HAP-1 (cell line): ENCODE data around the gene RSBN1.
"Not testable (repeated sequence)": the region's sequence is repeated elsewhere in the genome, so short reads cannot be mapped to it uniquely, and the experiment has no call there.

Source experiments
- DNase-seq, 2 experiments: peaks; one replicate each; pipeline ENCODE4 v3.0.0-alpha.2; 2016 to 2020; ENCODE audit warnings: low spot score in 2 of 2
- H3K27me3 ChIP-seq: fragments of 250-450 bp; sonication (Bioruptor Pico); 2 replicates; pipeline ENCODE4 v1.5.1; 2020; ENCODE audit warnings: low read depth, mild to moderate bottlenecking, moderate library complexity
- H3K36me3 ChIP-seq: fragments of 250-450 bp; sonication (Bioruptor Pico); replicated peaks from 2 replicates; pipeline ENCODE4 v1.5.1; 2020; ENCODE audit warnings: mild to moderate bottlenecking
- H3K4me1 ChIP-seq: fragments of 250-450 bp; sonication (Bioruptor Pico); 2 replicates; pipeline ENCODE4 v1.5.1; 2020; ENCODE audit warnings: mild to moderate bottlenecking
- H3K4me3 ChIP-seq: fragments of 250-450 bp; sonication (Bioruptor Pico); 2 replicates; pipeline ENCODE4 v1.5.1; 2020; ENCODE audit warnings: mild to moderate bottlenecking, moderate library complexity
- H3K9me3 ChIP-seq: fragments of 250-450 bp; sonication (Bioruptor Pico); 2 replicates; pipeline ENCODE4 v1.5.1; 2020; ENCODE audit warnings: mild to moderate bottlenecking, moderate library complexity
- in situ Hi-C: fragments of 300-500 bp; cut with MboI; formaldehyde crosslinking; loops from 3 replicates; pipeline ENCODE4 v1.14.3; 2020; ENCODE audit warnings: low sequenced_read_pairs, inconsistent platforms, mixed read lengths

Gene RSBN1

DNA sequence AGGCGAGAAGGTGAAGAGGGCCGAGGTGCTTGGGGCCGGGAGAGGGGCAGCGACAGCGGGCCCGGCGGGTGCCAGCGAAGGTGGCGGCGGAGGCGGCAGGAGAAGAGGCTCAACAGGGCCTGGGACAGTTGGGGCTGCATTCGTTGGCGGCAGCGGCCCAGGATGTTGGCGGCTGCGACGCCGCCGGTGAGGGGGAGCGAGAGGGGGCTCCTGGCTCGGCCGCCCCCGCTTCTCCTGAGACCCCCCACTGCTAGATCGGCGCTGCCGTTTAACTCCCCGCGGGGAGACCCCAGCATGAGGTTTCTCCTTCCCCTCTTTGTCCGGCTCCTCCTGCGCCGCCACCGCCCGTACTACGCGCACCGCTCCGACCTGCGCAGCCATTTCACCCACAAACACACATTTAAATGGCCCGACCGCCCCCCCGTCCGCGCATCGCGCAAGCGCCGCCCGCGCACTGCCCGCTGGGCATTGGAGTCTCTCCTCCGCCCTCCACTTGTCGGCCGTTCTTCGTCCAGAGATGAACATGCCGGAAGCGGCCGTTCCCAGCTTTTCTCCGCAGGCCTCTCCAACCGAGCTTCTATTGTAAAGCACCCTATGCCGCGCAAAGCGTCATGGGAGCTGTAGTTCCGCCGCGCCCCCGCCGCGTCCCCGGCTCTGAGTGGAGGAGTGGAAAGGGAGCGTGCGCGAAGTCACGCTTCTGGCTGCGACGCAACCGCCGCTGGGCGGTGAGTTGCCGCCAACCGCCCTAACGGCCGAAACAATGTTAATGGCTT lies at the start of gene RSBN1:
Gene RSBN1, minus strand, starts transcription at position 589 of the 773 bp plus-strand sequence. Its CDS starts 64 bp downstream, at position 525.
- in situ Hi-C loops = no loop called here
- Histone ChIP-seq H3K36me3 (no peaks in the 10 kb centered on the region), H3K4me3 (peak within 1 kb of the TSS; percentile 83), H3K9me3 (no peaks in the 10 kb centered on the region), H3K27me3 (no peaks in the 10 kb centered on the region), H3K4me1 (peaks cover 16% of the 10 kb centered on the region)
- DNase-seq = peak; percentile 98 to 99

DNA sequence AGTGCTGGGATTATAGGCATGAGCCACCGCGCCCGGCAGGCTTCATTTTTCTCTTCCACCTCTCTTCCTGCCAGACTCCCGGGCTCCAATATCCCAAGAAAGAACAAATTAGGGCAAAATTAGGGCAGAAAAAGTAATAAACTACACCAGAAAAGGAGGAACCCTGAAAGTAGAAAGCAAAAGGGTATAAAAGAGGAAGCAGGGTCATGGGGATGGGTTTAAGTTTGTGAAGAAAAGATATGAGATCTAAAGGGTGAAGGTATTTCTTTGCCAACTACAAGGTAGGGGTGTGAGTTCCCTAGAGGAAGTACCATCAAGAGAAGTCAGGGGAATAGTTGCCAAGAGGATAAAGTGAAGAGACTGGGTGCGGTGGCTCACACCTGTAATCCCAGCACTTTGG lies 49.4 kb upstream of the RSBN1 start:
- H3K27me3 ChIP-seq = 0 out of 2 replicates have a peak, but pooled peaks cover 6% of the 10 kb centered on the region
- in situ Hi-C loops = no loop called here
- DNase-seq = no peak

DNA sequence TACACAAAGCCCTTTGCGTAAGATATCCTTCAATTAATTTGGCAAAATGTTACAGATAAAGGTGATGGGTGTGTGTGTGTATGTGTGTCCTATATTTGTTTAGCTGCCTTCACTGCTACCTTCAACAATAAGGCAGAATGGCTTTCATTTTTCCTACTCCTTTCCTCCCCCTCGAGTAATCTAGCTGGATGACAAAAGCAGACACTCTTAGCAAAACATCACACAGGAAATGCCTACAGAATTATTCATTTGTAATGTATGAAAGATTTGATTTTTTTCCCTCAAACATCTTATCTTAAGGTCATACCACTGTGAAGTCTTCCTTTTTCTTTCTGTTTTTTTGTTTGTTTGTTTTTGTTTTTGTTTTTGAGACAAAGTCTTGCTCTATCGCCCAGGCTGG lies 48.6 kb upstream of the RSBN1 start:
- no peak for DNase-seq
- Histone ChIP-seq H3K36me3 (no peaks in the 10 kb centered on the region), H3K4me1 (no peaks in the 10 kb centered on the region), H3K27me3 (0 out of 2 replicates have a peak, but pooled peaks cover 6% of the 10 kb centered on the region), H3K4me3 (no peak overlapping the region), H3K9me3 (no peaks in the 10 kb centered on the region)
- in situ Hi-C loops = no loop called here

More for the DNA sequence above, 49.4 kb upstream of the RSBN1 start:
- H3K36me3 ChIP-seq = no peaks in the 10 kb centered on the region
- no peaks in the 10 kb centered on the region for H3K9me3 ChIP-seq
- no peaks in the 10 kb centered on the region for H3K4me1 ChIP-seq
- no peak overlapping the region for H3K4me3 ChIP-seq

DNA sequence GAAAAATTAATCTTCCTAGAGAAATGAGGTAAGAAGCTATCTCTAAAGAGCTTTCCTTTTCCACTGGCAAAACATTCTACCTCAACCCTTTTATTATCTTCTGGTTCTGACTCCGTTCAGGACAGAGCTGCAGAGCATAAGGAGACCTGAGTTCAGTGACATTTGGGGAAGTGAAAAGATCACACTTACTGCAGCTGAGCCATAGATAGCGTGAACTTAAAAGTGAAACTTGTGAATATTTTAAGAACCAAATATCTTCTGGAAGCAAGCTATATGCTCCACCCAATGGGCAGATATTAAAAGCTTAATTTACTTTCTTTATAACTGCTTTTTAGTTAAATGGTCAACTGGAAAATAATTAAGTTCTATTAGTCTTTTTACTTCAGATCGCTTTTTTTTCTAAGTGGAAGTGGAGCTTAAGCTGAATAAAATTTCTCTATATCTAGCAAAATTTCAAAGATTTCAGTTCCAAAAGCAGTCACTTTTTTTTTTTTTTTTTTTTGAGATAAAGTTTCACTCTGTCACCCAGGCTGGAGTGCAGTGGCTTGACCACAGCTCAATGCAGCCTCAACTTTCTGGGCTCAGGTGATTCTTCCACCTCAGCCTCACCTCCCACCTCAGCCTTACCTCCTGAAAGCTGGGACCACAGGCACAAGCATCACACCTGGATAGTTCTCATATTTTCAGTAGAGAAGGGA lies 47.4 kb upstream of the RSBN1 start:
- Histone ChIP-seq H3K36me3 (no peaks in the 10 kb centered on the region), H3K4me3 (no peak overlapping the region), H3K9me3 (no peaks in the 10 kb centered on the region), H3K27me3 (0 out of 2 replicates have a peak, but pooled peaks cover 6% of the 10 kb centered on the region), H3K4me1 (no peaks in the 10 kb centered on the region)
- in situ Hi-C loops = no loop called here
- DNase-seq = no peak

DNA sequence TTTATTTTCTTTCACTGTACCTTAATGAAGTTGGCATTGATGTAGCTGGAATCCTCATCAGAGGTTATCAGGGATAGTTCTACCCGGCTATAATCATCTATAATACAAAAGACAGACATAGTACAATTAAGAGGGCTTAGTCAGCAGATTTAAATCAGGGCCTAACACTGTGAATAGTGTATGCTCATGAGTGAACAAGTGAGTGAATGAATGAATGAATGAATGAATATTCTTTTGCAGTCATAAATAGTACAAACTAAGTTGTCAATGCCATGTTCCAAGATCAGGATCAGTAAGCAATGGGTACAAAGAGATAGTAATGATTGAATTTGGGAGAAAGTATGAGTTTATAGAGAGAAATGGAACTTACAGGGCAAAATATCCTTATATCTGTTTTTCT lies 46.7 kb upstream of the RSBN1 start:
- H3K27me3 ChIP-seq = 0 out of 2 replicates have a peak, but pooled peaks cover 6% of the 10 kb centered on the region
- no peak overlapping the region for H3K4me3 ChIP-seq
- no peak for DNase-seq
- H3K36me3 ChIP-seq = no peaks in the 10 kb centered on the region
- no peaks in the 10 kb centered on the region for H3K4me1 ChIP-seq
- no peaks in the 10 kb centered on the region for H3K9me3 ChIP-seq
- in situ Hi-C loops = no loop called here

DNA sequence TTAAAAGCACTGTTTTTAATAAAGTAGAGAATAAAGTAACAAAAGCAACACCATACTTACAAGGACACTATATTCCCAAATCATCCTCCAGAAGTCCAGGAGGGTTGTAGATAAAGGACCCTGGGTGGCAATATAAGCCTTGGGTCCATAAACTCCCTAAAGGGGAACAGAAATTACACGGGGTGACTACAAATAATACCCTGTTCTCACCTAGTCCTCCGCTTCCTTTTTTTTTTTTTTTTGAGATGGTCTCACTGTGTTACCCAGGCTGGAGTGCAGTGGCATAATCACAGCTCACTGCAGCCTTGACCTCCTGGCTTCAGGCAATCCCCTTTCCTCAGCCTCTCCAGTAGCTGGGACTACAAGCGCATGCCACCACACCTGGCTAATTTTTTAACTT lies 46.1 kb upstream of the RSBN1 start:
- DNase-seq = no peak
- in situ Hi-C loops = no loop called here
- Histone ChIP-seq H3K4me1 (no peaks in the 10 kb centered on the region), H3K36me3 (no peaks in the 10 kb centered on the region), H3K9me3 (no peaks in the 10 kb centered on the region), H3K27me3 (0 out of 2 replicates have a peak, but pooled peaks cover 6% of the 10 kb centered on the region), H3K4me3 (no peak overlapping the region)

DNA sequence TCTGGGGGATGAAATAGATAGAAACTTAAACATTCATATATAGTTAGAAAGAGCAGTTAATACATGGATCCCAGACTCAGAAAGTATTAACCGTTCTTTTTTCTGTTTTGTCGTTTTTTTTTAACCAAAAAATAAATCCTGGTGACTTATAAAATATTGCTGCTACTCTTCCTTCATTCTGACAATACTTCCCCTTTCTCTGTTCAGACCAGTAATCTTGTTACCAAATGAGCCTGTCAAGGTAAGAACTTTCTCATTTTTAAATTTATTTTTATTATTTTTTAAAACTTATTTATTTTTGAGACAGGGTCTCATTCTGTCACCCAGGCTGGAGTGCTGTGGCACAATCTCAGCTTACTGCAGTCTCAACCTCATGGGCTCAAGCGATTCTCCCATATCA lies 45.5 kb upstream of the RSBN1 start:
- no peaks in the 10 kb centered on the region for H3K9me3 ChIP-seq
- no peak overlapping the region for H3K4me3 ChIP-seq
- no peak for DNase-seq
- H3K4me1 ChIP-seq = no peaks in the 10 kb centered on the region
- 0 out of 2 replicates have a peak, but pooled peaks cover 6% of the 10 kb centered on the region for H3K27me3 ChIP-seq
- no peaks in the 10 kb centered on the region for H3K36me3 ChIP-seq
- in situ Hi-C loops = no loop called here

DNA sequence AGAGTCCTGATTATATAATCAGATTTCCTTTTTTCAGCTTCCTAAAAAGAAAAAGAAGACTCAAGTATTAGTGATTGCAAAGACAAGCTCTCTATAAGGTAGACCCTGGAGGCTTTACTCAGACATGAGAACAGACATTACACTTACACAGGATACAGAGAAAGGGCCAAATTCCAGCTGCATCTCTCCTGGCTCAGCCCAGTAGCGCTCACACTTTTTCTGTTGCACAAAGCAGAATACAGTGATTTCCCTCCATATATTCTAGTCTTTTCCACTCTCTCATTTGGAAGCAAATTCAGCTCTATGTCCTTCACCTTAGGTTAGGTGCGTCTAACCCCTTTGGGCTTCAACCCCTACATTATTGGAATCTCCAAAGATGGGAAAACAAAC lies 44.1 kb upstream of the RSBN1 start:
- Histone ChIP-seq H3K36me3 (no peaks in the 10 kb centered on the region), H3K9me3 (no peaks in the 10 kb centered on the region), H3K4me1 (no peaks in the 10 kb centered on the region), H3K4me3 (no peak overlapping the region), H3K27me3 (0 out of 2 replicates have a peak, but pooled peaks cover 6% of the 10 kb centered on the region)
- in situ Hi-C loops = no loop called here
- no peak for DNase-seq

DNA sequence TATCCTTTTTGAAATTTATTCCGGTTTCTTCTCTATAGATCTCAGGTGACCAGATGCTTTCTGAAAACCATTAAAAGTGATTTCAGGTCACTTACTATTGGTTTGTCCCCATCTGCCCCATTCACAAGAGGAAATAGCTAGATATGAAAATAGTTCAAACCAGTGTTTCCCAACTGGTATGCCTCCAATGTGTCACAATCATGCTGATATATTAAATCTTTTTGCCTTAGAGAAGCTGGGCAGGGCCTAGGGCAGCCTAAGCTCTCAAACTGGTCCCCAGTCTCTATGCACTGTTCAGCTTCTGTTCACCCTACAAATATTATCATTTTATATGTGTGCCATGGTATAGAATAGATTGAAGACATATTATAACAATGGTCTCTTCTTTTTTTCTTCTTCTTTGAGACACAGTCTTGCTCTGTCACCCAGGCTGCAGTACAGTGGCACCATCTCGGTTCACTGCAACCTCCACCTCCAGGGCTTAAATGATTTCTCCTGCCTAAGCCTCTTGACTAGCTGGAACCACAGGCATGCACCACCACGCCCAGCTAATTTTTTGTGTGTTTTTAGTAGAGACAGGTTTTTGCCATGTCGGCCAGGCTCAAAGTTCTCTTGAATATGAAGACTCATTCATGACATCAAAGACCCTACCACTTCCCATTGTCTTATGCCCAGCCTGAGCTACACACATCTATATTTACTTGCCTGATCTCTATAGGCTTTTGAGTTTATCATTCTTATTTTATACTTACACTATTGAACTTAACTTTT lies 43.5 kb upstream of the RSBN1 start:
- no peak overlapping the region for H3K4me3 ChIP-seq
- in situ Hi-C loops = no loop called here
- H3K27me3 ChIP-seq = 0 out of 2 replicates have a peak, but pooled peaks cover 6% of the 10 kb centered on the region
- DNase-seq = no peak
- no peaks in the 10 kb centered on the region for H3K9me3 ChIP-seq
- no peaks in the 10 kb centered on the region for H3K4me1 ChIP-seq
- H3K36me3 ChIP-seq = no peaks in the 10 kb centered on the region

DNA sequence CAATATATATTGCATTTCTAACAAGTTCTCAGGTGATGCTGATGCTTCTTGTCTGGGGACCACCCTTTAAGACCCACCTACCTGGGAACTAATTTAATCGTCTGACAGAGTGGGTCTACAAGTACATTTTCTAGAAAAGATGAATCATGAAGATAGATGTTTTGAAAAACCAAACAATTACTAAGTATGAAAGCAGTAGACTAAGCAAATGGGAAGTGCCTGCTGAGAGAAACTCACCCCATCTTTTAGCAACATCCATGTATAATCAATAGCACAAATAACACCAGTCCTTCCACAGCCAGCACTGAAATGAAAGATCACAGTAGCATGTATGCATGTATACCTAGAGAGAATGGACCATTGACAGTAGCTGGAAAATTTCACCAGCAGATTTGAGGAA lies 42.0 kb upstream of the RSBN1 start:
- H3K4me3 ChIP-seq = no peak overlapping the region
- H3K36me3 ChIP-seq = no peaks in the 10 kb centered on the region
- DNase-seq = no peak
- 0 out of 2 replicates have a peak, but pooled peaks cover 6% of the 10 kb centered on the region for H3K27me3 ChIP-seq
- H3K9me3 ChIP-seq = no peaks in the 10 kb centered on the region
- no peaks in the 10 kb centered on the region for H3K4me1 ChIP-seq
- in situ Hi-C loops = no loop called here

DNA sequence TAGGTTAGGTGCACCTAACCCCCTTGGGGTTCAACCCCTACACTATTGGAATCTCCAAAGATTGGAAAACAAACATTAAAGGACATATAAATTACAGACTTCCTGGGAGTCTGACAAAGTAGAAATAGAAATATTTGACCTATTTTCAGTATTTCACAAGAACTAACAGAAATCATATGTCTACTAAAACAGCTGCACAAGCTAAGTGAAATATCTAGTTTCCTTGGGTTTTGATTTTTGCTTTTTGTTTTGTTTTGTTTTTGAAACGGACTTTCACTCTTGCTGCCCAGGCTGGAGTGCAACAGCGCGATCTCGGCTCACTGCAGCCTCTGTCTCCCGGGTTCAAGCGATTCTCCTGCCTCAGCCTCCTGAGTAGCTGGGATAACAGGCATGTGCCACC lies 40.4 kb upstream of the RSBN1 start:
- DNase-seq, H3K4me1 ChIP-seq, H3K4me3 ChIP-seq, H3K27me3 ChIP-seq, H3K36me3 ChIP-seq, in situ Hi-C loops, H3K9me3 ChIP-seq: not testable (repeated sequence)

DNA sequence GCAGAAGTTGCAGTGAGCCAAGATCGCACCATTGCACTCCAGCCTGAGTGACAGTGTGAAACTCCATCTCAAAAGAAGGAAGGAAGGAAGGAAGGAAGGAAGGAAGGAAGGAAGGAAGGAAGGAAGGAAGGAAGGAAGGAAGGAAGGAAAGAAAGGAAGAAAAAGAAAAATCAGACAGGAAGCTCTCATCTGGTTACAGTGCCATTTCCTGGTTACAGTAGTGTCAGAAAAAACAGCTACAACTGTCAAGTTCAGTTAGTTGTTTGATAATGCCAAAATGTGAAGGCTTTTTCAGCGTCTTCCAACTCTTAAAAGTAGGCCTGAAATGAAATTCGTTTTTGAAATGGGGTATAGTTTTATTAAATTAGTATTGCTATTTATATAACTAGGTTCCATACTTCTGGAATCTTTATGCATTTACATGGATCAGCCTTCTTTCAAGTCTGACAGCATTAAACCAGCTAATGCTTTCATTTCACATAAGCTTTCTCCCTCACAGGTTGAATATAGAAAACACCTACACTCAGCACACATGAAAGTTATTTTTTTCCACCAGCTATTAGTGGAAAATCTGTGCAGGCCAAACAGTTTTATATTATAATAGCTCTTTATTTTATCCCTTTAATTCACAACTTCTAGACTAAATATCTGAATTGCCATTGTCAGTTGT lies 38.0 kb upstream of the RSBN1 start:
- H3K4me3 ChIP-seq = no peak overlapping the region
- H3K4me1 ChIP-seq = no peaks in the 10 kb centered on the region
- no peaks in the 10 kb centered on the region for H3K36me3 ChIP-seq
- no peak for DNase-seq
- no peaks in the 10 kb centered on the region for H3K27me3 ChIP-seq
- in situ Hi-C loops = no loop called here
- H3K9me3 ChIP-seq = no peaks in the 10 kb centered on the region

DNA sequence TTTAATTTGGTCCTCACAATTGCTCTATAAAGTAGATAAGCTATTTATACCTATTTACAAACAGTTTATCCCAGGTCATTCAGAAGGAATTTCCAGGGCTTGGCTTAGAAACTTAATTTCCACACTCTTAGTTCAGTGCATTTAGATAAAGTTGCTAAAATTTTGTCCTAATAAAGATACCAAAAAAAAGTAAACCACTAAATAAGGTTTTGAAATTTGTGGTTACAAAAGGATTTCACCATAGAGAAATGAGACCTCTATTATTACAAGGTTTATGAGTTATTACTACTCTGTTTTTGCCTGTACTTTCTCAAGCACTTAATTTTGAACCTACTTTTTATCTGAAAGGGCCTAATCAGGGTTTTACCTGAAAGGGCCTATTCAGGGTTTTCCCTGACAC lies 36.8 kb upstream of the RSBN1 start:
- H3K4me3 ChIP-seq = no peak overlapping the region
- DNase-seq = no peak
- in situ Hi-C loops = no loop called here
- H3K9me3 ChIP-seq = no peaks in the 10 kb centered on the region
- no peaks in the 10 kb centered on the region for H3K36me3 ChIP-seq
- H3K4me1 ChIP-seq = no peaks in the 10 kb centered on the region
- H3K27me3 ChIP-seq = no peaks in the 10 kb centered on the region
